A673 (cell line): Measurements from ENCODE around the gene SLC41A3.

Source experiments
- CTCF ChIP-seq: fragments of 300-800, 200-600 bp; sonication (generic); conservative IDR thresholded peaks from 2 replicates; pipeline ENCODE4 v1.5.1; 2017; ENCODE audit warnings: low read depth, mild to moderate bottlenecking, antibody characterized with exemption, low read length, moderate library complexity, mixed read lengths
- EZH2 ChIP-seq: fragments of 200-600 bp; sonication (generic); IDR thresholded peaks from 2 replicates; pipeline ENCODE4 v1.6.1; 2017; ENCODE audit warnings: borderline replicate concordance, low read depth, mild to moderate bottlenecking, mixed read lengths, antibody characterized with exemption, low read length; ENCODE audit not compliant: poor library complexity, severe bottlenecking

DNA sequence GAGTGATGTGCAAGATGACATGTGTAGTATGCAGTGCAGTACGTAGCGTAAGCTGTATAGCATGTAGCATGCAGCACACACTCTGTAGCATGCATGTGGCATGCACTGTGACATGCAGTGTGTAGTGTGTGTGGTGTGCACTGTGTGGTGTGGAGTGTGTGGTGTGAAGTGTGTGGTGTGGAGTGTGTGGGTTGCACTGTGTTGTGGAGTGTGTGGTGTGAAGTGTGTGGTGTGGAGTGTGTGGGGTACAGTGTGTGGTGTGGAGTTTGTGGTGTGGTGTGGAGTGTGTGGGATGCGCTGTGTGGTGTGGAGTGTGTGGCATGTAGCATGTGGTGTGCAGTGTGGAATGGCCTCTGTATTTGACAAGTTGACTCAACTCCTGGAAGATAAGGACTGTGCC lies 75.7 kb downstream of the SLC41A3 start:
- no peak for TF ChIP-seq EZH2
- no peak for TF ChIP-seq CTCF
